H1 (cell line): ENCODE results near the gene SPDYE4. TPM values are rescaled to one million over a fixed set of nuclear protein-coding genes. Genes with fewer than 3 reads are reported as not detected.

Experiments used
- CTCF ChIA-PET: fragments of 300-600 bp; sonication (Branson Sonifier 250); formaldehyde crosslinking; loops from one replicate; lab custom pipeline; 2021; ENCODE audit not compliant: partially characterized antibody; lab: Charles Lee
- POLR2A ChIA-PET: fragments of 300-600 bp; sonication (Branson Sonifier 250); formaldehyde crosslinking; loops from one replicate; lab custom pipeline; 2021; ENCODE audit warnings: inconsistent platforms; ENCODE audit not compliant: partially characterized antibody; lab: Charles Lee
- DNase-seq, 2 experiments: peaks; one replicate each; pipeline versions ENCODE4 v3.0.0 to v3.0.0-alpha.2; 2010 to 2022; ENCODE audit warnings: low spot score in 2 of 2, low read depth in 1 of 2, mixed read lengths in 1 of 2
- FAIRE-seq: peaks from 2 replicates; lab custom pipeline; 2011; peaks lifted over from hg19 to GRCh38; lab: Jason Lieb, UNC
- H2AFZ ChIP-seq: 2 replicates; pipeline ENCODE4 v1.8.1; 2012; ENCODE audit warnings: low read length, inconsistent platforms
- H2AK5ac ChIP-seq: 2 replicates; pipeline ENCODE4 v1.6.1; 2013; ENCODE audit warnings: low read depth, low read length
- H2BK120ac ChIP-seq: replicated peaks from 2 replicates; pipeline ENCODE3; 2013; ENCODE audit warnings: low read depth, low read length, inconsistent platforms
- H2BK12ac ChIP-seq: 2 replicates; pipeline ENCODE4 v1.6.1; 2013; ENCODE audit warnings: low read depth, low read length
- H2BK15ac ChIP-seq: 2 replicates; pipeline ENCODE4 v1.6.1; 2013; ENCODE audit warnings: low read length
- H2BK20ac ChIP-seq: 2 replicates; pipeline ENCODE4 v1.6.1; 2013; ENCODE audit warnings: low read length
- H2BK5ac ChIP-seq: 2 replicates; pipeline ENCODE4 v1.6.1; 2013; ENCODE audit warnings: low read depth, low read length
- H3K14ac ChIP-seq: 2 replicates; pipeline ENCODE4 v1.6.1; 2013; ENCODE audit warnings: inconsistent platforms; ENCODE audit not compliant: insufficient read length
- H3K18ac ChIP-seq: 2 replicates; pipeline ENCODE4 v1.6.1; 2013; ENCODE audit warnings: low read length; ENCODE audit errors: extremely low read depth
- H3K23ac ChIP-seq: 2 replicates; pipeline ENCODE4 v1.6.1; 2013; ENCODE audit warnings: inconsistent platforms; ENCODE audit not compliant: insufficient read length
- H3K23me2 ChIP-seq: 2 replicates; pipeline ENCODE4 v1.6.1; 2013; ENCODE audit warnings: low read depth, low read length
- H3K27ac ChIP-seq: 2 replicates; pipeline ENCODE4 v1.6.1; 2011; ENCODE audit warnings: low read depth, low read length, inconsistent platforms
- H3K27me3 ChIP-seq, 4 experiments: replicated peaks in 1 of 4; 1 replicate in 1 of 4; 2 replicates in 3 of 4; pipeline versions ENCODE4 v1.6.1 to v1.8.1; 2011 to 2013; ENCODE audit warnings: low read length in 3 of 4, mild to moderate bottlenecking in 3 of 4, inconsistent platforms in 2 of 4, mixed read lengths in 2 of 4, moderate library complexity in 1 of 4; ENCODE audit not compliant: control insufficient read depth in 3 of 4, insufficient read depth in 3 of 4; ENCODE audit errors: extremely low read depth in 1 of 4
- H3K36me3 ChIP-seq, 4 experiments: 2 replicates each; pipeline versions ENCODE4 v1.6.1 to v1.8.1; 2011 to 2013; ENCODE audit warnings: mild to moderate bottlenecking in 4 of 4, low read length in 3 of 4, moderate library complexity in 2 of 4, control low read depth in 1 of 4, inconsistent platforms in 1 of 4; ENCODE audit not compliant: insufficient read depth in 4 of 4, control insufficient read depth in 2 of 4
- H3K4ac ChIP-seq: replicated peaks from 2 replicates; pipeline ENCODE3; 2013; ENCODE audit warnings: low read length, low read depth, mixed read lengths, inconsistent platforms; ENCODE audit not compliant: insufficient read length
- H3K4me1 ChIP-seq, 4 experiments: replicated peaks in 1 of 4; 1 replicate in 1 of 4; 2 replicates in 3 of 4; pipeline versions ENCODE4 v1.6.1 to v1.8.1; 2011 to 2013; ENCODE audit warnings: low read length in 3 of 4, inconsistent platforms in 2 of 4, mixed read lengths in 1 of 4; ENCODE audit not compliant: insufficient read depth in 4 of 4, control insufficient read depth in 3 of 4
- H3K4me2 ChIP-seq, 2 experiments: 2 replicates each; pipeline versions ENCODE4 v1.6.1 to v1.8.1; 2011 to 2013; ENCODE audit warnings: low read depth in 2 of 2, low read length in 2 of 2, control low read depth in 1 of 2, inconsistent platforms in 1 of 2, mild to moderate bottlenecking in 1 of 2; ENCODE audit not compliant: insufficient read depth in 1 of 2
- H3K4me3 ChIP-seq, 4 experiments: fragments of 200-600, 300-600 bp in 1 of 4; sonication (generic), shearing (Covaris generic), sonication (Bioruptor Twin) in 1 of 4; 2 replicates each; pipeline versions ENCODE4 v1.5.1 to v1.8.1; 2011 to 2016; ENCODE audit warnings: low read length in 4 of 4, low read depth in 3 of 4, control low read depth in 2 of 4, inconsistent platforms in 2 of 4, mild to moderate bottlenecking in 2 of 4, mixed read lengths in 1 of 4, moderate library complexity in 1 of 4; ENCODE audit not compliant: insufficient read depth in 2 of 4; ENCODE audit errors: extremely low read depth in 1 of 4
- H3K56ac ChIP-seq: replicated peaks from 2 replicates; pipeline ENCODE3; 2013; ENCODE audit warnings: low read depth, mild to moderate bottlenecking, mixed read lengths, low read length, inconsistent platforms; ENCODE audit not compliant: insufficient read length
- H3K79me1 ChIP-seq: 2 replicates; pipeline ENCODE4 v1.6.1; 2013; ENCODE audit warnings: low read depth, low read length, control low read depth
- H3K79me2 ChIP-seq, 2 experiments: 2 replicates each; pipeline versions ENCODE4 v1.6.1 to v1.8.1; 2012 to 2013; ENCODE audit warnings: low read length in 2 of 2, mild to moderate bottlenecking in 2 of 2, inconsistent platforms in 1 of 2; ENCODE audit not compliant: insufficient read depth in 2 of 2, control insufficient read depth in 1 of 2
- H3K9ac ChIP-seq, 4 experiments: replicated peaks in 1 of 4; 1 replicate in 1 of 4; 2 replicates in 3 of 4; pipeline versions ENCODE4 v1.6.1 to v1.8.1; 2011 to 2013; ENCODE audit warnings: low read depth in 3 of 4, low read length in 3 of 4, control low read depth in 2 of 4, mild to moderate bottlenecking in 2 of 4, moderate library complexity in 2 of 4, inconsistent platforms in 1 of 4; ENCODE audit errors: extremely low read depth in 1 of 4
- H3K9me3 ChIP-seq, 2 experiments: 2 replicates each; pipeline versions ENCODE4 v1.6.1 to v1.8.1; 2012 to 2013; ENCODE audit warnings: mild to moderate bottlenecking in 2 of 2, moderate library complexity in 2 of 2, control low read depth in 1 of 2, inconsistent platforms in 1 of 2, low read depth in 1 of 2, low read length in 1 of 2, mixed read lengths in 1 of 2; ENCODE audit not compliant: insufficient read depth in 2 of 2
- H4K20me1 ChIP-seq, 2 experiments: replicated peaks in 1 of 2; 2 replicates each; pipeline versions ENCODE3 to v1.8.1; 2011 to 2013; ENCODE audit warnings: inconsistent platforms in 2 of 2, low read length in 2 of 2, mild to moderate bottlenecking in 1 of 2; ENCODE audit not compliant: insufficient read depth in 2 of 2, control insufficient read depth in 1 of 2
- H4K5ac ChIP-seq: 2 replicates; pipeline ENCODE4 v1.6.1; 2013; ENCODE audit warnings: low read length, low read depth, mixed read lengths, inconsistent platforms; ENCODE audit not compliant: insufficient read length
- H4K8ac ChIP-seq: 2 replicates; pipeline ENCODE4 v1.8.0; 2013; ENCODE audit warnings: mild to moderate bottlenecking, moderate library complexity, low read length, inconsistent platforms; ENCODE audit not compliant: insufficient read depth; ENCODE audit errors: extremely low read depth
- H4K91ac ChIP-seq: replicated peaks from 2 replicates; pipeline ENCODE3; 2013; ENCODE audit warnings: low read length, mixed read lengths, inconsistent platforms; ENCODE audit not compliant: insufficient read length
- CEBPB ChIP-seq: IDR thresholded peaks from 2 replicates; pipeline ENCODE4 v1.6.1; 2012; ENCODE audit warnings: low read depth, low read length
- FOSL1 ChIP-seq: IDR thresholded peaks from 2 replicates; pipeline ENCODE4 v1.6.1; 2011; ENCODE audit warnings: mild to moderate bottlenecking, low read depth, low read length, moderate library complexity; ENCODE audit not compliant: insufficient read depth
- JUND ChIP-seq: IDR thresholded peaks from 2 replicates; pipeline ENCODE4 v1.6.1; 2011; ENCODE audit warnings: mild to moderate bottlenecking, improper control_type of control experiment, low read length
- NANOG ChIP-seq: IDR thresholded peaks from 2 replicates; pipeline ENCODE4 v1.6.1; 2011; ENCODE audit warnings: low read length, low read depth, mild to moderate bottlenecking, inconsistent platforms; ENCODE audit not compliant: insufficient read depth, poor library complexity, severe bottlenecking
- SRF ChIP-seq: IDR thresholded peaks from 2 replicates; pipeline ENCODE4 v1.6.1; 2011; ENCODE audit warnings: mild to moderate bottlenecking, low read depth, low read length, moderate library complexity
- WGBS, 2 experiments: shearing (Covaris generic) in 1 of 2; methylation state at CpG; one replicate each; pipeline versions ENCODE4 v1.1.6 to v1.1.7; 2013 to 2015; ENCODE audit warnings: low lambda C conversion rate in 2 of 2, mixed read lengths in 2 of 2, inconsistent platforms in 1 of 2, low coverage in 1 of 2, missing lambda C conversion rate in 1 of 2; ENCODE audit not compliant: insufficient replicate concordance in 2 of 2, insufficient coverage in 1 of 2, insufficient read length in 1 of 2; ENCODE audit errors: extremely low coverage in 1 of 2, missing lambda C conversion rate in 1 of 2; 5-methylcytosine and 5-hydroxymethylcytosine counted together
- polyA plus RNA-seq, 7 experiments: library from polyadenylated mRNA; depleted of rRNA in 3 of 7; stranded (reverse) in 5 of 7; unstranded in 2 of 7; fragments of >200 nt in 5 of 7; fragments of 200-250 nt in 2 of 7; gene quantifications; 1 replicate in 5 of 7; 2 replicates in 1 of 7; 4 replicates in 1 of 7; pipeline versions ENCODE4 v1.2.1 to v1.2.3, GENCODE V29; 2011 to 2013; ENCODE audit warnings: missing spikeins in 2 of 7, mixed read lengths in 2 of 7
- total RNA-seq: library from RNA; stranded (reverse); fragmentation: NEBNext Ultra II Directional; extraction: Animal tissue kit (Norgen Biotek cat#: 25700); gene quantifications from 2 replicates; pipeline ENCODE4 v1.2.1, GENCODE V29; 2021

The SPDYE4 gene
- total and polyA plus RNA-seq, 2 of the 8 experiments (the other 6 are each of a cell fraction or from before 2014, with no cell fraction given), result not detected

- Histone ChIP-seq H2BK20ac (no peak overlapping the region), H2BK5ac (no peak overlapping the region), H3K36me3 (no peaks in the 10 kb centered on the region), H3K23ac (no peak overlapping the region), H2BK120ac (no peak overlapping the region), H2AFZ (no peak overlapping the region), H3K14ac (no peak overlapping the region), H3K79me1 (no peaks in the 10 kb centered on the region), H3K18ac (no peak overlapping the region), H2AK5ac (no peak overlapping the region), H3K4me1 (peaks cover 4 to 10% (median 6%) of the 10 kb centered on the region in 4 experiments; a peak in 6 of 7 replicates), H3K23me2 (no peaks in the 10 kb centered on the region), H3K4me2 (no peak overlapping the region), H4K5ac (no peak overlapping the region), H4K91ac (no peak overlapping the region), H3K27me3 (no peaks in the 10 kb centered on the region), H3K79me2 (no peaks in the 10 kb centered on the region), H2BK15ac (no peak overlapping the region), H3K9ac (no peak overlapping the region), H3K4me3 (no peak overlapping the region), H3K9me3 (peaks cover 0 to 6% of the 10 kb centered on the region in 2 experiments; a peak in 1 of 4 replicates), H4K8ac (no peak overlapping the region), H2BK12ac (no peak overlapping the region; the same call in 1 of the 2 replicates), H4K20me1 (no peaks in the 10 kb centered on the region), H3K56ac (no peak overlapping the region), H3K4ac (no peak overlapping the region), H3K27ac (no peak overlapping the region)
- DNase-seq (no peak), FAIRE-seq (no peak)
- CTCF ChIA-PET, result interaction anchor here (1.0 to 1.7 kb wide), 2 partner anchors 9 to 60 kb away, joined by 3 read pairs; no protein-coding TSS in a partner anchor
- no peak for TF ChIP-seq FOSL1
- TF ChIP-seq SRF, result no peak
- TF ChIP-seq JUND, result no peak
- TF ChIP-seq NANOG, result no peak
- TF ChIP-seq CEBPB, result no peak
- WGBS, 2 experiments, result 84% methylated on average over 7 of the region's 7 CpGs; no CpG with 5 or more reads in 1 of the 2 experiments
- POLR2A ChIA-PET, result interaction anchor here (1.4 to 1.8 kb wide), 2 partner anchors 9 to 14 kb away, joined by 3 to 4 read pairs; no protein-coding TSS in a partner anchor
Measured at GRCh38 chr17:8703001-8703400, 55.3 kb downstream of the SPDYE4 start.
